ENCODE results near the gene DCAF6. TPM values are rescaled to one million over a fixed set of nuclear protein-coding genes. Genes with fewer than 3 reads are reported as not detected.

DCAF6 gene
- total RNA-seq, 2 donors from 2014 or later = 30.7 to 42.8 TPM

GRCh38 chr1:168112673-168113305 lies 176.3 kb downstream of the DCAF6 start:
- ATAC-seq = no peak
- no peaks in the 10 kb centered on the region for H3K27me3 ChIP-seq
- H3K4me1 ChIP-seq = peaks cover 29% of the 10 kb centered on the region
- intact Hi-C loops (cut with DNase I) = no loop called here
- H3K4me3 ChIP-seq = no peak overlapping the region
- no peak for TF ChIP-seq CTCF (IDR thresholded peaks at IDR 0.05)
- no peak for TF ChIP-seq POLR2A (IDR thresholded peaks at IDR 0.05)
- WGBS, 2 donors = 98 to 100% methylated on average over 5 to 6 of the region's 6 CpGs
- peak in 3 of 4 donors; percentile 26 to 48 (median 30) for DNase-seq
- no peak overlapping the region for H3K27ac ChIP-seq
- H3K9me3 ChIP-seq = no peaks in the 10 kb centered on the region
- no peaks in the 10 kb centered on the region for H3K36me3 ChIP-seq (replicated peaks in 1 of 2; ENCODE audit: insufficient read depth in 1 of 2, low read depth in 2 of 2)

- Histone ChIP-seq H3K36me3 (replicated peaks in 1 of 2; ENCODE audit: insufficient read depth in 1 of 2, low read depth in 2 of 2) (no peaks in the 10 kb centered on the region), H3K4me3 (no peak overlapping the region), H3K9me3 (no peaks in the 10 kb centered on the region), H3K27me3 (no peaks in the 10 kb centered on the region), H3K4me1 (peaks cover 29% of the 10 kb centered on the region), H3K27ac (peak overlapping the region in 1 of 4 donors; percentile 45)
- TF ChIP-seq CTCF (IDR thresholded peaks at IDR 0.05) (no peak), POLR2A (IDR thresholded peaks at IDR 0.05) (no peak)
- intact Hi-C loops (cut with DNase I) = no loop called here
- WGBS, 2 donors = 40 to 47% methylated on average over 6 of the region's 6 CpGs
- ATAC-seq (no peak), DNase-seq (peak in 3 of 4 donors; percentile 25 to 40 (median 34))
These were observed 178.4 kb downstream of the DCAF6 start for GRCh38 chr1:168114845-168115244.

- 31 to 49% methylated on average over 6 of the region's 6 CpGs for WGBS, 2 donors
- ATAC-seq (peak; percentile 89), DNase-seq (peak; percentile 63 to 87 (median 83))
These were observed 179.9 kb downstream of the DCAF6 start for GRCh38 chr1:168116327-168116799.

GRCh38 chr1:168119750-168120149 lies 183.3 kb downstream of the DCAF6 start:
- H3K27ac ChIP-seq = no peak overlapping the region
- H3K9me3 ChIP-seq = no peaks in the 10 kb centered on the region
- TF ChIP-seq POLR2A (IDR thresholded peaks at IDR 0.05) (no peak), CTCF (IDR thresholded peaks at IDR 0.05) (no peak)
- H3K4me3 ChIP-seq = no peak overlapping the region
- no peak for DNase-seq
- H3K4me1 ChIP-seq = peaks cover 37% of the 10 kb centered on the region
- no peaks in the 10 kb centered on the region for H3K27me3 ChIP-seq
- no peaks in the 10 kb centered on the region for H3K36me3 ChIP-seq (replicated peaks in 1 of 2; ENCODE audit: insufficient read depth in 1 of 2, low read depth in 2 of 2)
- intact Hi-C loops (cut with DNase I) = no loop called here
- ATAC-seq = no peak
- 90 to 100% methylated on average over 3 to 4 of the region's 4 CpGs for WGBS, 2 donors

More at GRCh38 chr1:168116327-168116799, 179.9 kb downstream of the DCAF6 start:
- Histone ChIP-seq H3K4me1 (peaks cover 31% of the 10 kb centered on the region), H3K4me3 (no peak overlapping the region), H3K36me3 (replicated peaks in 1 of 2; ENCODE audit: insufficient read depth in 1 of 2, low read depth in 2 of 2) (no peaks in the 10 kb centered on the region), H3K27me3 (no peaks in the 10 kb centered on the region), H3K27ac (peak overlapping the region; percentile 39 to 61 (median 52)), H3K9me3 (no peaks in the 10 kb centered on the region)
- intact Hi-C loops (cut with DNase I) = no loop called here
- TF ChIP-seq CTCF (IDR thresholded peaks at IDR 0.05) (no peak), POLR2A (IDR thresholded peaks at IDR 0.05) (peak in 1 of 3 donors; percentile 21)
